GM10266 (cell line): ENCODE data around the gene OR6C75.
"Not testable (repeated sequence)": the region's sequence is repeated elsewhere in the genome, so short reads cannot be mapped to it uniquely, and the experiment has no call there.

ENCODE experiments used
- DNase-seq: peaks from one replicate; pipeline ENCODE4 v3.0.0; 2012; ENCODE audit errors: extremely low spot score
- TF ChIP-seq, protein P1 (sequence below): IDR thresholded peaks from 2 replicates; pipeline ENCODE4 v1.5.1; 2012; ENCODE audit warnings: mild to moderate bottlenecking, low read depth; ENCODE audit not compliant: control insufficient read depth, insufficient read depth; ENCODE audit errors: missing control alignments

The OR6C75 gene

DNA sequence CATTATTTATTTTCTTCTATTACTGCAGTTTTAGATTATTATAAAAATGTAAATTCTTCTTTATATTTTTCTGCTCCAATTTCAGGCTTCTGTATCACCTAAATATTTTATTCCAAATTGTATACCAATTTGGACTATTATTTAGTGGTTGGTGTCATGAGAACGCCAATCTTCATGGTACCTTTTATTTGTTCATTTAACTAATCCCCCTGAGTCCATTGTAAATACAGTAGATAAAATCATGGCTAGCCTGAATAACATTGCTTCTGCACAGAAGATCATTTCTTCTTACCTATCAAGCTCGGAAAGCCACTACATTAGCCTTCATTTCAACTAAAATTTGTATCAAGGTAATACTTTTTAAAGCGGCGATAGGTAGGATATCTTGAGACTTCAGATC, at the start of gene OR6C75:
Gene OR6C75, plus strand, starts transcription at position 301 of the 400 bp plus-strand sequence. CDS start 2,136 bp downstream, outside the sequence.
- no peak for DNase-seq

DNA sequence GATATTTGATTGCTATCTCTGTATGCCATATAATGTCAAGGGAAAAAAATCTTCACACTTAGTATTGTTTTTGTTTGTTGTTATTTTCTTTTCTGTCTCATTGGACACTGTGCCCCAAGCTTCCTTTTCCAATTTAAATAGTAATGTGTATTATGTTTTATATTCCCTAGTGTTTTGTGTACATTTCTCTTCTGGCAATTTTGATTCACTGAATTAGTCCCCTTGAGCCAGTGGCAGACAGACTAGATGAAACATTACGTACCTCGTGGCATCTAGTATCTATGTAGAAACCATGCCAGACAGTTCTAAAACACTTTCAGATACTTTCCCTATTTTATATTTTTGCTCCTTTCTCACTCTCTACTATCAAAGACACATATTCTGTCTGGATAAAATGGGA, 48.7 kb upstream of the OR6C75 start, which contains the start of gene OR6C1:
Gene OR6C1, plus strand, starts transcription at position 301 of the 400 bp plus-strand sequence. CDS start 6,257 bp downstream, outside the sequence.
- no peak for DNase-seq
- TF ChIP-seq, protein P1, sequence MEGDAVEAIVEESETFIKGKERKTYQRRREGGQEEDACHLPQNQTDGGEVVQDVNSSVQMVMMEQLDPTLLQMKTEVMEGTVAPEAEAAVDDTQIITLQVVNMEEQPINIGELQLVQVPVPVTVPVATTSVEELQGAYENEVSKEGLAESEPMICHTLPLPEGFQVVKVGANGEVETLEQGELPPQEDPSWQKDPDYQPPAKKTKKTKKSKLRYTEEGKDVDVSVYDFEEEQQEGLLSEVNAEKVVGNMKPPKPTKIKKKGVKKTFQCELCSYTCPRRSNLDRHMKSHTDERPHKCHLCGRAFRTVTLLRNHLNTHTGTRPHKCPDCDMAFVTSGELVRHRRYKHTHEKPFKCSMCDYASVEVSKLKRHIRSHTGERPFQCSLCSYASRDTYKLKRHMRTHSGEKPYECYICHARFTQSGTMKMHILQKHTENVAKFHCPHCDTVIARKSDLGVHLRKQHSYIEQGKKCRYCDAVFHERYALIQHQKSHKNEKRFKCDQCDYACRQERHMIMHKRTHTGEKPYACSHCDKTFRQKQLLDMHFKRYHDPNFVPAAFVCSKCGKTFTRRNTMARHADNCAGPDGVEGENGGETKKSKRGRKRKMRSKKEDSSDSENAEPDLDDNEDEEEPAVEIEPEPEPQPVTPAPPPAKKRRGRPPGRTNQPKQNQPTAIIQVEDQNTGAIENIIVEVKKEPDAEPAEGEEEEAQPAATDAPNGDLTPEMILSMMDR: no peak

More for the DNA sequence above, at the start of gene OR6C75:
- TF ChIP-seq, protein P1: no peak

GRCh38 chr12:55320201-55320600, 42.6 kb upstream of the OR6C75 start:
- no peak for DNase-seq
- TF ChIP-seq, protein P1: no peak

- not testable (repeated sequence) for DNase-seq
Observed at GRCh38 chr12:55325801-55326200, 37.0 kb upstream of the OR6C75 start.

- TF ChIP-seq, protein P1: no peak
- DNase-seq: no peak
Observed at GRCh38 chr12:55330446-55330845, 32.3 kb upstream of the OR6C75 start, which contains the start of gene OR6C3. OR6C3 (plus strand) TSS chr12:55330746; CDS start chr12:55331701, 955 bp downstream.

DNA sequence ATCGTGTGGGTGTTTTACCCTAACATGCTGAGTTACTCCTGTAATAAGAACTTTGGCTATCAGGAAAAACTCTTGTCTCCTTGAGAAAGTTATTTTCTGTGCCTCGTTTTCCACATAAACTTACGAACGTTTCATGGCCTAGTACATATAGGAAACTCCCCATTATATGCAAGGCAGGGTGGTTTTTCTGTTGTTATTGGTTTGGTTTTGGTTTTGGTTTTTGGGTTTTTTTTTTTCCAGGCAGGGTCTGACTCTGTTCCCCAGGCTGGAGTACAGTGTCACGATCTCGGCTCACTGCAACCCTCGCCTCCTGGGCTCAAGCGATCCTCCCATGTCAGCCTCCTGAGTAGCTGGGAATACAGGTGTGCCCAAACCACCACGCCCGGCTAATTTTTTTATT, 26.8 kb upstream of the OR6C75 start:
- no peak for DNase-seq
- TF ChIP-seq, protein P1: no peak

GRCh38 chr12:55355338-55355737, 7.4 kb upstream of the OR6C75 start:
- not testable (repeated sequence) for DNase-seq

GRCh38 chr12:55365086-55365485, 2.3 kb downstream of the OR6C75 start:
- TF ChIP-seq, protein P1: no peak
- DNase-seq: no peak

- DNase-seq: no peak
- TF ChIP-seq, protein P1: no peak
Observed at GRCh38 chr12:55372521-55372920, 9.7 kb downstream of the OR6C75 start.
